OCI-LY7 (cell line): ENCODE data around the gene IQUB. TPM values are rescaled to one million over a fixed set of nuclear protein-coding genes. Genes with fewer than 3 reads are reported as not detected.

ENCODE experiments used
- BruUV-seq: library from RNA; stranded (reverse); fragments of 400-500 nt; replicated peaks from 2 replicates; lab custom pipeline; 2021; lab: Mats Ljungman, UMichigan
- CTCF ChIA-PET: fragments of 300-600 bp; sonication (Branson Sonifier 250); formaldehyde crosslinking; loops from one replicate; lab custom pipeline; 2022; ENCODE audit warnings: antibody characterized with exemption; ENCODE audit not compliant: unreplicated experiment; lab: Charles Lee
- POLR2A ChIA-PET: fragments of 300-600 bp; sonication (Branson Sonifier 250); formaldehyde crosslinking; loops from one replicate; lab custom pipeline; 2022; ENCODE audit warnings: antibody characterized with exemption; lab: Charles Lee
- DNase-seq: peaks from one replicate; pipeline ENCODE4 v3.0.0-alpha.2; 2015; ENCODE audit warnings: low spot score
- H2AFZ ChIP-seq: fragments of 200-600 bp; sonication (generic), shearing (Covaris generic); 2 replicates; pipeline ENCODE4 v1.6.1; 2014; ENCODE audit warnings: mild to moderate bottlenecking, antibody characterized with exemption, low read length, moderate library complexity
- H3K27ac ChIP-seq: fragments of 200-600 bp; sonication (generic); 2 replicates; pipeline ENCODE4 v1.5.1; 2014; ENCODE audit warnings: mixed run types, low read depth, mild to moderate bottlenecking, moderate library complexity, low read length, inconsistent platforms; ENCODE audit not compliant: poor library complexity, severe bottlenecking
- H3K36me3 ChIP-seq: fragments of 200-600 bp; sonication (generic); 2 replicates; pipeline ENCODE4 v1.6.1; 2014; ENCODE audit warnings: mild to moderate bottlenecking, antibody characterized with exemption, low read length, moderate library complexity, mixed read lengths; ENCODE audit not compliant: insufficient read depth
- H3K4me1 ChIP-seq: fragments of 200-600 bp; sonication (generic); 2 replicates; pipeline ENCODE4 v1.5.1; 2014; ENCODE audit warnings: mild to moderate bottlenecking, low read length; ENCODE audit not compliant: insufficient read depth, poor library complexity, severe bottlenecking
- H3K4me2 ChIP-seq: fragments of 200-600 bp; sonication (generic); 2 replicates; pipeline ENCODE4 v1.6.1; 2014; ENCODE audit warnings: mild to moderate bottlenecking, low read length
- H3K4me3 ChIP-seq: fragments of 200-600 bp; sonication (generic); 2 replicates; pipeline ENCODE4 v1.5.1; 2014; ENCODE audit warnings: mild to moderate bottlenecking, low read depth, low read length; ENCODE audit not compliant: poor library complexity, severe bottlenecking
- H3K79me2 ChIP-seq: fragments of 200-600 bp; sonication (generic); 2 replicates; pipeline ENCODE4 v1.6.1; 2016; ENCODE audit warnings: low read depth, mild to moderate bottlenecking, low read length, moderate library complexity, mixed read lengths; ENCODE audit not compliant: insufficient read depth
- H3K9me2 ChIP-seq: fragments of 200-600 bp; sonication (generic); 2 replicates; pipeline ENCODE4 v1.6.1; 2016; ENCODE audit warnings: mild to moderate bottlenecking, low read length, mixed read lengths; ENCODE audit not compliant: insufficient read depth
- H3K9me3 ChIP-seq: fragments of 200-600 bp; sonication (generic); 2 replicates; pipeline ENCODE4 v1.6.1; 2014; ENCODE audit warnings: mild to moderate bottlenecking, mixed run types, low read length, mixed read lengths
- H4K20me1 ChIP-seq: fragments of 200-600 bp; sonication (generic); 2 replicates; pipeline ENCODE4 v1.6.1; 2014; ENCODE audit warnings: mild to moderate bottlenecking, antibody characterized with exemption, low read length, moderate library complexity, mixed read lengths; ENCODE audit not compliant: insufficient read depth
- EZH2phosphoT487 ChIP-seq: fragments of 200-600 bp; sonication (generic); IDR thresholded peaks from 2 replicates; pipeline ENCODE4 v1.6.1; 2018; ENCODE audit warnings: low read depth, borderline replicate concordance, mild to moderate bottlenecking, mixed run types, antibody characterized with exemption, low read length, moderate library complexity, mixed read lengths
- intact Hi-C: fragments of 100-400 bp; cut with micrococcal nuclease; formaldehyde crosslinking; loops from one replicate; pipeline ENCODE4 v1.10.0; 2022; ENCODE audit not compliant: unreplicated experiment
- total RNA-seq, 2 experiments: library from RNA; depleted of rRNA in 1 of 2; stranded (reverse); fragments of >200 nt in 1 of 2; shearing (Covaris generic) in 1 of 2; gene quantifications; 2 replicates each; pipeline ENCODE4 v1.2.3, GENCODE V29; 2014 to 2022
- TF ChIP-seq, protein P1 (sequence below): fragments of 200-600 bp; sonication (generic); conservative IDR thresholded peaks from 2 replicates; pipeline ENCODE4 v1.5.1; 2014; ENCODE audit warnings: mild to moderate bottlenecking, antibody characterized with exemption, low read length, moderate library complexity, mixed read lengths

Gene IQUB
- total RNA-seq, 2 experiments from 2014 or later = 0.09 to 0.32 TPM

GRCh38 chr7:123571187-123571586 lies 36.8 kb upstream of the IQUB start:
- ChIA-PET CTCF (no interaction called here), POLR2A (interaction anchor here (0.7 kb wide), 1 partner anchor 42 kb away, joined by 4 read pairs; no protein-coding TSS in a partner anchor)
- H3K9me2 ChIP-seq = no peaks in the 10 kb centered on the region
- intact Hi-C loops = no loop called here
- no peak for TF ChIP-seq EZH2phosphoT487
- TF ChIP-seq, protein P1, sequence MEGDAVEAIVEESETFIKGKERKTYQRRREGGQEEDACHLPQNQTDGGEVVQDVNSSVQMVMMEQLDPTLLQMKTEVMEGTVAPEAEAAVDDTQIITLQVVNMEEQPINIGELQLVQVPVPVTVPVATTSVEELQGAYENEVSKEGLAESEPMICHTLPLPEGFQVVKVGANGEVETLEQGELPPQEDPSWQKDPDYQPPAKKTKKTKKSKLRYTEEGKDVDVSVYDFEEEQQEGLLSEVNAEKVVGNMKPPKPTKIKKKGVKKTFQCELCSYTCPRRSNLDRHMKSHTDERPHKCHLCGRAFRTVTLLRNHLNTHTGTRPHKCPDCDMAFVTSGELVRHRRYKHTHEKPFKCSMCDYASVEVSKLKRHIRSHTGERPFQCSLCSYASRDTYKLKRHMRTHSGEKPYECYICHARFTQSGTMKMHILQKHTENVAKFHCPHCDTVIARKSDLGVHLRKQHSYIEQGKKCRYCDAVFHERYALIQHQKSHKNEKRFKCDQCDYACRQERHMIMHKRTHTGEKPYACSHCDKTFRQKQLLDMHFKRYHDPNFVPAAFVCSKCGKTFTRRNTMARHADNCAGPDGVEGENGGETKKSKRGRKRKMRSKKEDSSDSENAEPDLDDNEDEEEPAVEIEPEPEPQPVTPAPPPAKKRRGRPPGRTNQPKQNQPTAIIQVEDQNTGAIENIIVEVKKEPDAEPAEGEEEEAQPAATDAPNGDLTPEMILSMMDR = no peak
- H4K20me1 ChIP-seq = no peaks in the 10 kb centered on the region
- no peak for DNase-seq
- no peaks in the 10 kb centered on the region for H3K9me3 ChIP-seq
- no peaks in the 10 kb centered on the region for H3K4me1 ChIP-seq
- no peak overlapping the region for H3K4me3 ChIP-seq
- no peaks in the 10 kb centered on the region for H3K36me3 ChIP-seq
- H3K27ac ChIP-seq = no peak overlapping the region
- no peak overlapping the region for H2AFZ ChIP-seq
- no TSS peak for BruUV-seq
- H3K79me2 ChIP-seq = no peaks in the 10 kb centered on the region
- H3K4me2 ChIP-seq = no peak overlapping the region

DNA sequence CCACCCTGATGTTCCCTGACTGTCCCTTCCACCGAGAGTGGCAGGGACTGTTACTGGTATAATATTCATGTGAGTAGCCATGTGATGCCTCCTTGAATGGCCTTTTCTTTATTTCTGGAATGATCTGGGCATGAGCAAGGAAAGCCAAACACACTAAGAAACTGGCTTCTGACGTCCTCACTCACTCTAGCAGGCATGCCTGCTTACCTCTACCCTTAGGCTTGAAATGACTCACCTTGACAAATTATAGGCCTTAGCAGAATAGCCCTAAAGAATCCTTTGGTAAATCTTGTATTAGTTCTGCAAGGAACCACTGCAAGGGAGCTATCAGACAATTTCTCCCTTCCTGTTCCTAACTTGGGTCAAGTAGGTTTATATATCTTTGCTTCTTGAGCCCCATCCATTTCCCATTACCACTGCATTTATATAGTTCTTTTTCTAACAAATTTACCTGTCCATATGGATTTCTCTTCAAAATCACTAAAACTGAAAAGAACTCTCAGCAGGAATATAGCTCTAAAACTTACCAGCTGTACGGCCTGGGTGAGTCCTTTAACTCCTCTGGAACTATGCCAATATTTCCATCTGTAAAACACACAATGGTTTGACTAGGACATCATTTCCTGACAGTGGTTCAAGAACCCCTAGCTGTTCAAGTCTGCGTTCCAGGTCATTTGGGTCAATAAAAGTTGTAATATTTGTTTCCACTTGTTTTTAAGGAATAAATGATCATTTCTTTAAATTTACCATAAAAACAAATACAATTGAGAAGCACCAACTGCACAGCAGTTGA lies 36.2 kb upstream of the IQUB start:
- Histone ChIP-seq H3K9me2 (no peaks in the 10 kb centered on the region), H4K20me1 (no peaks in the 10 kb centered on the region), H3K36me3 (no peaks in the 10 kb centered on the region), H3K4me3 (no peak overlapping the region), H3K4me1 (no peaks in the 10 kb centered on the region), H2AFZ (no peak overlapping the region), H3K27ac (no peak overlapping the region), H3K79me2 (no peaks in the 10 kb centered on the region), H3K4me2 (no peak overlapping the region), H3K9me3 (no peaks in the 10 kb centered on the region)
- POLR2A ChIA-PET = interaction anchor here (0.6 to 2.0 kb wide), 3 partner anchors 13 to 156 kb away, joined by 3 to 7 read pairs (median 3); partner anchors contain the start of gene NDUFA5
- no peak for DNase-seq
- TF ChIP-seq, protein P1 = no peak
- TF ChIP-seq EZH2phosphoT487 = no peak
- CTCF ChIA-PET = no interaction called here
- BruUV-seq = no TSS peak
- intact Hi-C loops = no loop called here
